Panc1 (cell line): ENCODE results near the gene GPC1.

Source experiments
- POLR2AphosphoS5 ChIP-seq: IDR thresholded peaks from 2 replicates; pipeline ENCODE4 v1.6.1; 2012; ENCODE audit warnings: mild to moderate bottlenecking, low read depth, low read length, moderate library complexity
- SIN3A ChIP-seq: IDR thresholded peaks from 2 replicates; pipeline ENCODE4 v1.6.1; 2012; ENCODE audit warnings: low read depth, mild to moderate bottlenecking, low read length, moderate library complexity, borderline replicate concordance; ENCODE audit not compliant: insufficient read depth
- TCF7L2 ChIP-seq: IDR thresholded peaks from 2 replicates; pipeline ENCODE4 v1.6.1; 2011; ENCODE audit warnings: mild to moderate bottlenecking, low read depth, low read length, inconsistent platforms
- TF ChIP-seq, protein P1 (sequence below): fragments of 450-650 bp; IDR thresholded peaks from 2 replicates; pipeline ENCODE4 v1.5.1; 2017; ENCODE audit warnings: mild to moderate bottlenecking
- TF ChIP-seq, protein P2 (sequence below), 2 experiments: IDR thresholded peaks; 2 replicates each; pipeline ENCODE4 v1.6.1; 2011 to 2012; ENCODE audit warnings: low read depth in 2 of 2, control low read depth in 1 of 2, low read length in 1 of 2, mild to moderate bottlenecking in 1 of 2, moderate library complexity in 1 of 2; ENCODE audit not compliant: insufficient read depth in 1 of 2

DNA sequence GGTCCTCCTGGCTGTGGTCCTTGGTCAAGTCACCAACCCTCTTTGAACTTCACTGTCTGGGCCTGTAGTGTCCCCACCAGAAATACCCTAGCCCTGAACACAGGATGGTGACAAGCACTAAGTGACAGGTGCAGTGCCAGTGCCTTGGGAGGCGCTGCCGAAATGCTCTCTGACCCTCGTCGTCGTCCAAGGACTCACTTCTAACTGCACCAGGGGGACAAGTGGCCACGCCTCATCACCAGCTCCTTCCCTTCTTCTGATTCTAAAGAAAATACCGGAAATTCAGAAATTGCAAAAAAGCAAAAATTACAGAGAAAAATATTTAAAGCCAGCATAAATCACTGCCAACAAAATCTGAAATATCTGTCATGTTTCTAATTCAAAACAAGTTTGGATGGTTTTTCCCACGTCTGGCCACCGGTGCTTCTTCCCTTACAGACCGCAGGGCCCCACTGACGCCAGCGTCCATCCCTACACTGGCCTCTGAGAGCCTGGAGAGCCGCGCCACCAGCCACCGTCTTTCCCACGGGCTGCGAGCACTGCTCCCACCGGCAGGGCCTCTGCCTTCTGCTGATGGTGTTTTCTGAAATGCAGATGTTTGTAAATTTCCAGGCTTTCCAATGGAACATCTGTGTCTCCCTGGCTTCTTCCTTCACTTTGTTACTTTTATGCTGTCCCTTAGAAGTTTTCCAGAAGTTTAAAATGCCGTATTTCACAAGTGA lies 37.4 kb upstream of the GPC1 start:
- TF ChIP-seq, protein P1, sequence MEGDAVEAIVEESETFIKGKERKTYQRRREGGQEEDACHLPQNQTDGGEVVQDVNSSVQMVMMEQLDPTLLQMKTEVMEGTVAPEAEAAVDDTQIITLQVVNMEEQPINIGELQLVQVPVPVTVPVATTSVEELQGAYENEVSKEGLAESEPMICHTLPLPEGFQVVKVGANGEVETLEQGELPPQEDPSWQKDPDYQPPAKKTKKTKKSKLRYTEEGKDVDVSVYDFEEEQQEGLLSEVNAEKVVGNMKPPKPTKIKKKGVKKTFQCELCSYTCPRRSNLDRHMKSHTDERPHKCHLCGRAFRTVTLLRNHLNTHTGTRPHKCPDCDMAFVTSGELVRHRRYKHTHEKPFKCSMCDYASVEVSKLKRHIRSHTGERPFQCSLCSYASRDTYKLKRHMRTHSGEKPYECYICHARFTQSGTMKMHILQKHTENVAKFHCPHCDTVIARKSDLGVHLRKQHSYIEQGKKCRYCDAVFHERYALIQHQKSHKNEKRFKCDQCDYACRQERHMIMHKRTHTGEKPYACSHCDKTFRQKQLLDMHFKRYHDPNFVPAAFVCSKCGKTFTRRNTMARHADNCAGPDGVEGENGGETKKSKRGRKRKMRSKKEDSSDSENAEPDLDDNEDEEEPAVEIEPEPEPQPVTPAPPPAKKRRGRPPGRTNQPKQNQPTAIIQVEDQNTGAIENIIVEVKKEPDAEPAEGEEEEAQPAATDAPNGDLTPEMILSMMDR, result no peak
- TF ChIP-seq SIN3A, result no peak
- no peak for TF ChIP-seq POLR2AphosphoS5
- TF ChIP-seq, protein P2, sequence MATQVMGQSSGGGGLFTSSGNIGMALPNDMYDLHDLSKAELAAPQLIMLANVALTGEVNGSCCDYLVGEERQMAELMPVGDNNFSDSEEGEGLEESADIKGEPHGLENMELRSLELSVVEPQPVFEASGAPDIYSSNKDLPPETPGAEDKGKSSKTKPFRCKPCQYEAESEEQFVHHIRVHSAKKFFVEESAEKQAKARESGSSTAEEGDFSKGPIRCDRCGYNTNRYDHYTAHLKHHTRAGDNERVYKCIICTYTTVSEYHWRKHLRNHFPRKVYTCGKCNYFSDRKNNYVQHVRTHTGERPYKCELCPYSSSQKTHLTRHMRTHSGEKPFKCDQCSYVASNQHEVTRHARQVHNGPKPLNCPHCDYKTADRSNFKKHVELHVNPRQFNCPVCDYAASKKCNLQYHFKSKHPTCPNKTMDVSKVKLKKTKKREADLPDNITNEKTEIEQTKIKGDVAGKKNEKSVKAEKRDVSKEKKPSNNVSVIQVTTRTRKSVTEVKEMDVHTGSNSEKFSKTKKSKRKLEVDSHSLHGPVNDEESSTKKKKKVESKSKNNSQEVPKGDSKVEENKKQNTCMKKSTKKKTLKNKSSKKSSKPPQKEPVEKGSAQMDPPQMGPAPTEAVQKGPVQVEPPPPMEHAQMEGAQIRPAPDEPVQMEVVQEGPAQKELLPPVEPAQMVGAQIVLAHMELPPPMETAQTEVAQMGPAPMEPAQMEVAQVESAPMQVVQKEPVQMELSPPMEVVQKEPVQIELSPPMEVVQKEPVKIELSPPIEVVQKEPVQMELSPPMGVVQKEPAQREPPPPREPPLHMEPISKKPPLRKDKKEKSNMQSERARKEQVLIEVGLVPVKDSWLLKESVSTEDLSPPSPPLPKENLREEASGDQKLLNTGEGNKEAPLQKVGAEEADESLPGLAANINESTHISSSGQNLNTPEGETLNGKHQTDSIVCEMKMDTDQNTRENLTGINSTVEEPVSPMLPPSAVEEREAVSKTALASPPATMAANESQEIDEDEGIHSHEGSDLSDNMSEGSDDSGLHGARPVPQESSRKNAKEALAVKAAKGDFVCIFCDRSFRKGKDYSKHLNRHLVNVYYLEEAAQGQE (IDR thresholded peaks at IDR 0.05; ENCODE audit: insufficient read depth in 1 of 2, low read depth in 2 of 2, low read length in 1 of 2), result no peak
- no peak for TF ChIP-seq TCF7L2
